GM18951 (cell line): ENCODE results near the gene TARS3.
"Not testable (repeated sequence)": the region's sequence is repeated elsewhere in the genome, so short reads cannot be mapped to it uniquely, and the experiment has no call there.

Source experiments
- POLR2A ChIP-seq: IDR thresholded peaks from 4 replicates; pipeline ENCODE4 v1.6.1; 2011; ENCODE audit warnings: mild to moderate bottlenecking; ENCODE audit not compliant: insufficient read length, insufficient read depth; ENCODE audit errors: extremely low read depth
- in situ Hi-C: fragments of 300-500 bp; cut with MboI; formaldehyde crosslinking; loops from one replicate; pipeline ENCODE4 v1.12.0; 2022; ENCODE audit warnings: low sequenced_read_pairs, mixed read lengths, inconsistent platforms; ENCODE audit not compliant: unreplicated experiment

Gene TARS3

GRCh38 chr15:101723874-101724674 lies at the start of gene TARS3:
Gene TARS3 (minus strand): TSS chr15:101724473. CDS start chr15:101724387, 86 bp downstream.
- in situ Hi-C loops, result no loop called here
- peak; percentile 94 for TF ChIP-seq POLR2A

- no peak for TF ChIP-seq POLR2A
- in situ Hi-C loops, result no loop called here
These were observed 49.3 kb upstream of the TARS3 start for GRCh38 chr15:101773496-101774100.

GRCh38 chr15:101772921-101773320 lies 48.6 kb upstream of the TARS3 start:
- in situ Hi-C loops, result no loop called here
- TF ChIP-seq POLR2A, result no peak

GRCh38 chr15:101767083-101767640 lies 42.9 kb upstream of the TARS3 start:
- in situ Hi-C loops, result not testable (repeated sequence)

GRCh38 chr15:101765772-101766456 lies 41.6 kb upstream of the TARS3 start:
- TF ChIP-seq POLR2A, result no peak
- in situ Hi-C loops, result no loop called here

- in situ Hi-C loops, result not testable (repeated sequence)
These were observed 41.0 kb upstream of the TARS3 start for GRCh38 chr15:101765340-101765671.

GRCh38 chr15:101764669-101765339 lies 40.5 kb upstream of the TARS3 start:
- in situ Hi-C loops, result not testable (repeated sequence)

- in situ Hi-C loops, result loop anchor here (10.0 kb wide), 1 partner anchor 1942 kb away; no protein-coding TSS in a partner anchor
These were observed 22.4 kb upstream of the TARS3 start for GRCh38 chr15:101746716-101747082.

- in situ Hi-C loops, result not testable (repeated sequence)
These were observed 10.6 kb upstream of the TARS3 start for GRCh38 chr15:101734837-101735236.

GRCh38 chr15:101733545-101733944 lies 9.3 kb upstream of the TARS3 start:
- no peak for TF ChIP-seq POLR2A
- in situ Hi-C loops, result no loop called here

- TF ChIP-seq POLR2A, result no peak
- in situ Hi-C loops, result no loop called here
These were observed 8.5 kb upstream of the TARS3 start for GRCh38 chr15:101732772-101733171.

GRCh38 chr15:101731746-101732145 lies 7.5 kb upstream of the TARS3 start:
- in situ Hi-C loops, result no loop called here
- no peak for TF ChIP-seq POLR2A

GRCh38 chr15:101727186-101727585 lies 2.9 kb upstream of the TARS3 start:
- TF ChIP-seq POLR2A, result no peak
- in situ Hi-C loops, result no loop called here
